HUES6 (cell line): ENCODE results near the gene SAMD15.
A peak's percentile ranks its signal among the peaks of the same experiment; 100 is the strongest.
"Not testable (repeated sequence)": the region's sequence is repeated elsewhere in the genome, so short reads cannot be mapped to it uniquely, and the experiment has no call there.

Experiments
- H3K27ac ChIP-seq: 2 replicates; pipeline ENCODE4 v1.7.0; 2013; ENCODE audit warnings: low read depth, mild to moderate bottlenecking, low read length, inconsistent platforms
- H3K27me3 ChIP-seq: 2 replicates; pipeline ENCODE4 v1.6.1; 2013; ENCODE audit warnings: low read length; ENCODE audit not compliant: control insufficient read depth, insufficient read depth
- H3K36me3 ChIP-seq: 2 replicates; pipeline ENCODE4 v1.6.1; 2013; ENCODE audit warnings: low read length; ENCODE audit not compliant: control insufficient read depth, insufficient read depth
- H3K4me1 ChIP-seq: 2 replicates; pipeline ENCODE4 v1.6.1; 2013; ENCODE audit warnings: low read length; ENCODE audit not compliant: control insufficient read depth, insufficient read depth
- H3K4me3 ChIP-seq: 2 replicates; pipeline ENCODE4 v1.5.1; 2013; ENCODE audit warnings: low read depth, low read length
- H3K9ac ChIP-seq: one replicate; pipeline ENCODE4 v1.6.1; 2013; ENCODE audit warnings: mild to moderate bottlenecking, low read length
- H3K9me3 ChIP-seq: 2 replicates; pipeline ENCODE4 v1.6.1; 2013; ENCODE audit warnings: low read depth, low read length; ENCODE audit not compliant: control insufficient read depth, insufficient read depth

SAMD15 gene

GRCh38 chr14:77376771-77377501, at the start of gene SAMD15, which contains the start of gene TMED8:
Gene SAMD15, plus strand, starts transcription at chr14:77377379. Its CDS starts 40 bp downstream, at chr14:77377419.
Gene TMED8, minus strand, starts transcription at chr14:77377094. Its CDS starts 41 bp downstream, at chr14:77377053.
- H3K27me3 ChIP-seq, result no peaks in the 10 kb centered on the region
- H3K9me3 ChIP-seq, result no peaks in the 10 kb centered on the region
- peaks cover 14% of the 10 kb centered on the region; the same call in 1 of the 2 replicates for H3K4me1 ChIP-seq

GRCh38 chr14:77329872-77330271, 47.3 kb upstream of the SAMD15 start:
- Histone ChIP-seq H3K36me3 (no peaks in the 10 kb centered on the region), H3K27me3 (no peaks in the 10 kb centered on the region), H3K4me3 (no peak overlapping the region), H3K4me1 (peaks cover 9% of the 10 kb centered on the region), H3K27ac (no peak overlapping the region), H3K9ac (no peak overlapping the region), H3K9me3 (no peaks in the 10 kb centered on the region)

More at GRCh38 chr14:77376771-77377501, at the start of gene SAMD15, which contains the start of gene TMED8:
- H3K27ac ChIP-seq, result peak within 1 kb of the TSS; percentile 79; the same call in 1 of the 2 replicates
- peak within 1 kb of the TSS; percentile 78 for H3K9ac ChIP-seq
- H3K36me3 ChIP-seq, result no peaks in the 10 kb centered on the region
- H3K4me3 ChIP-seq, result peak within 1 kb of the TSS; percentile 97

GRCh38 chr14:77335576-77335975, 41.6 kb upstream of the SAMD15 start:
- Histone ChIP-seq H3K4me3 (no peak overlapping the region), H3K36me3 (no peaks in the 10 kb centered on the region), H3K27ac (no peak overlapping the region)

GRCh38 chr14:77337255-77337654, 39.9 kb upstream of the SAMD15 start:
- not testable (repeated sequence) for H3K36me3 ChIP-seq, H3K9me3 ChIP-seq, H3K27me3 ChIP-seq, H3K4me3 ChIP-seq
- Histone ChIP-seq H3K4me1 (peaks cover 38% of the 10 kb centered on the region), H3K9ac (peak overlapping the region; percentile 2), H3K27ac (peak overlapping the region; percentile 60)

More at GRCh38 chr14:77335576-77335975, 41.6 kb upstream of the SAMD15 start:
- Histone ChIP-seq H3K9me3 (no peaks in the 10 kb centered on the region), H3K27me3 (no peaks in the 10 kb centered on the region), H3K4me1 (peaks cover 38% of the 10 kb centered on the region), H3K9ac (no peak overlapping the region)

GRCh38 chr14:77337880-77338279, 39.3 kb upstream of the SAMD15 start:
- no peaks in the 10 kb centered on the region for H3K9me3 ChIP-seq
- peaks cover 6% of the 10 kb centered on the region for H3K36me3 ChIP-seq
- H3K27ac ChIP-seq, result peak overlapping the region; percentile 60
- no peaks in the 10 kb centered on the region for H3K27me3 ChIP-seq
- H3K4me3 ChIP-seq, result no peak overlapping the region
- peak overlapping the region; percentile 2 for H3K9ac ChIP-seq
- peaks cover 44% of the 10 kb centered on the region for H3K4me1 ChIP-seq

- peak overlapping the region; percentile 60 for H3K27ac ChIP-seq
- H3K27me3 ChIP-seq, result no peaks in the 10 kb centered on the region
- no peaks in the 10 kb centered on the region for H3K9me3 ChIP-seq
- H3K36me3 ChIP-seq, result peaks cover 10% of the 10 kb centered on the region
- no peak overlapping the region for H3K9ac ChIP-seq
- peaks cover 48% of the 10 kb centered on the region for H3K4me1 ChIP-seq
- no peak overlapping the region for H3K4me3 ChIP-seq
Observed at GRCh38 chr14:77338302-77338701, 38.9 kb upstream of the SAMD15 start.

- Histone ChIP-seq H3K27ac (peak overlapping the region; percentile 60; the same call in 1 of the 2 replicates), H3K4me3 (no peak overlapping the region), H3K9ac (no peak overlapping the region), H3K4me1 (peaks cover 59% of the 10 kb centered on the region), H3K9me3 (no peaks in the 10 kb centered on the region), H3K36me3 (peaks cover 10% of the 10 kb centered on the region), H3K27me3 (no peaks in the 10 kb centered on the region)
Observed at GRCh38 chr14:77339407-77339806, 37.8 kb upstream of the SAMD15 start.

- H3K4me1 ChIP-seq, result peaks cover 63% of the 10 kb centered on the region
- H3K9ac ChIP-seq, result no peak overlapping the region
- no peak overlapping the region for H3K27ac ChIP-seq
- no peaks in the 10 kb centered on the region for H3K27me3 ChIP-seq
- no peak overlapping the region for H3K4me3 ChIP-seq
- no peaks in the 10 kb centered on the region for H3K9me3 ChIP-seq
- H3K36me3 ChIP-seq, result peaks cover 10% of the 10 kb centered on the region
Observed at GRCh38 chr14:77340389-77340788, 36.8 kb upstream of the SAMD15 start.

GRCh38 chr14:77342726-77343397, 34.3 kb upstream of the SAMD15 start:
- Histone ChIP-seq H3K4me3 (no peak overlapping the region), H3K36me3 (peaks cover 10% of the 10 kb centered on the region), H3K27ac (no peak overlapping the region), H3K9ac (no peak overlapping the region), H3K9me3 (no peaks in the 10 kb centered on the region), H3K27me3 (no peaks in the 10 kb centered on the region), H3K4me1 (peaks cover 41% of the 10 kb centered on the region)

- Histone ChIP-seq H3K4me1 (peaks cover 35% of the 10 kb centered on the region), H3K9me3 (no peaks in the 10 kb centered on the region), H3K4me3 (no peak overlapping the region), H3K27me3 (no peaks in the 10 kb centered on the region), H3K36me3 (peaks cover 10% of the 10 kb centered on the region), H3K27ac (no peak overlapping the region), H3K9ac (no peak overlapping the region)
Observed at GRCh38 chr14:77343662-77344061, 33.5 kb upstream of the SAMD15 start.

GRCh38 chr14:77344377-77344996, 32.7 kb upstream of the SAMD15 start:
- Histone ChIP-seq H3K4me3 (no peak overlapping the region), H3K27ac (no peak overlapping the region), H3K4me1 (peaks cover 29% of the 10 kb centered on the region), H3K27me3 (no peaks in the 10 kb centered on the region), H3K9me3 (no peaks in the 10 kb centered on the region), H3K36me3 (peaks cover 10% of the 10 kb centered on the region), H3K9ac (no peak overlapping the region)
